HG02870 (cell line): ENCODE data around the gene NRP2.

Experiments
- ATAC-seq: cut with Tn5 transposase; IDR thresholded peaks from one replicate; pipeline ENCODE4 v1.9.1; 2021; ENCODE audit warnings: mild to moderate bottlenecking, moderate library complexity; ENCODE audit not compliant: unreplicated experiment

The NRP2 gene

DNA sequence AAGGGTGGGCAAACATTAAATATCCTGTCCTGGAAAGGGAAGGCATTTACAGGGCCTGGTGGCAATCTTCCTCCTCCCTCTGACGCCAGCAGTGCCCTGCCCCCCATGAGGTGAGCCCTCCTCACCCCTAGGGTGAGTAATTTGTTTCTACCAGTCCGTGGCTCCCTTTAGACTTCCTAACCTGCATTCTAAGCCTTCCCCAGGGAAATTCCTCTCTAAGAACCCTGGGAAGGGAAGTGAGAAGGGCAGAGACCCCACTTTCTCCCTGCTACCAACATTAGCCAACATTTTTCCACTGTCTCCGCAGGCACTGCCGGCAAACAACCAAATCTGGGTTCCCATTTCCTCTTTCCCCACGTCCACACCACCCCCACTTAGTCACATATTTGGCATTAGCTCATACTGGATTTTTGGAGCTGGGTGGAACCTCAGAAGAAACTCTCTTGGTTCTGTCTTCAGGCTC, 69.3 kb downstream of the NRP2 start:
- no peak for ATAC-seq

DNA sequence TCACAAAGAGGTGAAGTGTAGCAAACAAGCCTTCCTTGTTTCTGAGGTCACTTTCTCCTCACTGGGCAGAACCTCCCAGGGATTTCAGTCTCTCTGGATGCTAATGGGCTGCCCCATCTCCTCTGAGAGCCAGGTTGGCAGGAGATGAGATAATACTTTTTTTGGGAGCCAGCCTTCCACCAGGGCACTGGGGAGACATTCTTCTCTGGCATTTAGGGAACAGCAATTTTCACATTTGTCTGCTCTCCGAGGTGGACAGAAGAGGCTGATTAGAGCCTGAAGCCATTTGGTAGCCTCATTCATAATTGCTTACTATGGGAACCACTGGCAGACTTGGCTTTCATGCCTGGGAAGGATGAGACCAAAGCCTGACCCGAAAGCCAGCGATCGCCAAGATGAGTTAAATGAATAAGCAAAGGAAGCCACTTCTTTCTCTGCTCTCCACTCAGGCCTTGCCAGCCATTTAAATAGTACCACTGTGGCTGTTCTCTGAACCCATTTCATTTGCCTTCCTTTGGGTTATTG, 70.1 kb downstream of the NRP2 start:
- ATAC-seq, result no peak

DNA sequence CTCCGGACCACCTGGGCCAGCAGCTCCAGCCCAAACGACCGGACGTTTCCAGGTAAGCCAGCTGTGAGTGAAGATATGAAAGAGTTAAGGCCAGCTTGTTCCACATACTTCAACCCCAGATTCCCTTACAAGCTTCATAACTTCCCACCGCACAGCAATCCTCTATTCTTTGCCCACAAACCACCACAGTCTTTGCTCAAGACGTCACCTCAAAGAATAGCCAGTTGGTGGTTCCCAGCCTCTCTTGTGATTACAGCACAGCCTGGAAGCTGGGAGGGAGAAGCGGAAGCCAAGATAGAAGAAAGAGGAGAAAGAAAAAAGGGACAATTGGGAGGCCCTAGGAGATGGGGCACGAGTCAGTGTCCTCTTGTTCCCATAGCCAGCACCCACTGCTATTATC, 70.6 kb downstream of the NRP2 start:
- no peak for ATAC-seq

DNA sequence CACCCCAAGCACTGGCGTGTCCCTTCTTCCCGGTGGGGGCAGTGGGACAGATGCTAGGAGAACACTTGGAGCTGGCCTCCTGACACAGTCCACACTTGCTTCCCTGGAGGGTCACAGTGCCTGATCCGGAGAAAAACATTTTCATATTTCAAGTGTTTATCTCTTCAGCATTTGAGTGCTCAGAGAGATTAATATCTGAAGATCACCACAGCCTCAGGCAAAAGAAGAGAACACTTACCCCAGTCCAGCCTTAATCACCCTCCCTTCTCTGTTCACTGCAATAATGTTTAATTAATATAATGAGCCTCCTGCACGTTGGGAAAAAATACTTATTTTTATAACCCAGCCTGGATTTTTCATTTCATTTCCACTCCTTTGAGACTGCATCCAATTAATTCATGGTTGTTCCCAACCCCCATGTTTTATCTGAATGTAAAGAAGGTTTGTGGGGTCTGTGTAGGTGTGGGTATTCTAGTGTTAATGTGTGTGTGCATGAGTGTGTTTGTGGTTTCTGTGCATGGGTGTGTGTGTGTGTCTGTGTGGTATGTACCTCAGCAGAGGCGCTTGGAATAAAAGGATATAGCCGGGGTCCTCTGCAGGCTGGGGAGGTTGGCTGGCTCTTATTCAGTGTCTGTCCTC, 72.1 kb downstream of the NRP2 start:
- ATAC-seq, result no peak

DNA sequence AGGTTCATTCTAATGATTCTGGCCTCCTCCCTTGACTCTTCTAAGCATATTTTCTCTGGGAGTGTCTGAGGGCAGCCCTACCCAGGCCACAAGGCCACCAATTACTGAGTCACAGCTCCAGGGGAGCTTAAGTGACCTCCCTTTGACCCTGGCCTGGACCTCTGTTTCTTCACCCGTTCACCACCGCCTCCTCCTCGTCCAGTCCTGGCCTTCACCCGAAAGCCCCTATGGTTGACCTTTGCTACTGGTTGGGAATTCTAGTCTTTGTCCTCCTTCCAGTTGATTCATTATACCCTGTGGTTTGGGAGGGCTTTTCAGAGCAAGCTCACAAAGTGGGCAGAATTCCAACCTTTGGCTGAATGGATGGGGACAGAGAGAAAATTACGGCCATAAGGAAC, 72.6 kb downstream of the NRP2 start:
- no peak for ATAC-seq

DNA sequence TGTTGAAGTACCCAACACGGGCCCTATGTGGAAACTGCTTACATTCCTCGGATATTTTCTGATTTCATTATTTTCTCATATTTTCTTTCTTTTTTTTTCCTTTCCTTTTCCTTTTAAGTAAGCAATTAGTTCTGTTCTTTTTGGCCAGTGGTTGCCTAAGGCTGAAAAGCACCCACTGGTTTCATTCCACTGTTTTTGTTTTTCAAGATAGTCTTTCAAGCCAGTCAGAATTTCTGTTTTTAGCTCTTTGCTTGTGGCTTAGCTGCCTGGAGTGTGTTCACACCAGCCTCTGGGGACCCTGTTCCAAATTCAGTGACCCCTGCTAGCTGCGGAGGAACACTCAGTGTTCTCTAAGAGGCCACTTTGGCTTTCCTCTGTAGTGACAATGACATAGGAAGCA, 73.6 kb downstream of the NRP2 start:
- no peak for ATAC-seq

DNA sequence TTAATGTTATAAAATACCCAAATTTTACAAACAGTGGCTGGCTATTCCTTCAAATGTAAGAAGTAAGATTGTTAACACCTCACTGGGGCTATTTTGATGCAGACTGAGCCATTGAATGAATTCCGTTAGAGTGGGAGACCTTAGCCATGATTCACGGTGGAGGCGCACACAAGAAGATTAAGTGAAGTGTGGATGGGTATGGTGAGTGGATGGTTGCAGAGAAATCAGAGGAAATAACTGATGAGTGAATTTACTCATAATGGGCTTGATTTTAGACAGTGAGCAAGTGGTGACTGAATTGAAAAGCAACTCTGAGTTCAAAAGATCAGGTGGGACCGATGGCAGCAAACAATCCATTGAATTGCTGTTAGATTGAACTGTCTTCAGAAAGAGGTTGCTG, 75.0 kb downstream of the NRP2 start:
- no peak for ATAC-seq

DNA sequence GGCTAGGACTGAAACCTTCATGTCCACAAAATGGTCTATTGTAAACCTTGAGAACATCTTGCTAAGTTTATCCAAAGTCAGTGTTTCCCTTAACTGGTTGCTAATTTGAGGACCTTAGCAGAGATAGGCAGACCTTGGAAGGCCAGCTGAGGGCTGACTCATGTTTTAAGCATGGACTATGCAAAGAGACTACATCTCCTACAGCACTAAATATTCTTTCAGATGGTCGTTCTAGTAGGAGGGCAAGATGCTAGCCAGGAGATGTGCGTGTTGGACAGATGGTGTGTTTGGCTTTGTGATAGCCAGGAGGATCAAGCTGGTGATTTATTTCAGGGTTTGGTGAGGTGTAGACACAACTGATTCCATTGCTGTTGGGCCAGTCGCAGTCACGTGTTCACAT, 75.8 kb downstream of the NRP2 start:
- no peak for ATAC-seq

DNA sequence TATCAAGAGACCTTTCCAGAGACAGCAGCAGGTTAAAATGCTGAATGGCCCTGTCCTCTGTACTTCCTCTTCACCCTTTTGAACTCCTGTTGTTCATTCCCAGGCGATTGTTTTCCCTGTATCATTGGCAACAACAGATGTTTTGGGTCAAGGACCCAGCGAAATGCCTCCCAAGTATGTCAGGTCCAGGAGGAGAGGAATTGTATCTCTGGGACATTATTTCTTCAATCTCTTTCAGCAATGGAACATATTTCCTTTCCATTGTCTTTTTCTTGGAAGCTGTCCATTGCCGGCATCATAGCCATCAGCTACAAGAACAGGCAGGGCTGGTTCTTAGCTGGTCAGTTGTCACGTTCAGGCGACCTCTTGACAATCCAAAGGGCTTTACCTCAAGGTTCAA, 76.2 kb downstream of the NRP2 start:
- no peak for ATAC-seq

DNA sequence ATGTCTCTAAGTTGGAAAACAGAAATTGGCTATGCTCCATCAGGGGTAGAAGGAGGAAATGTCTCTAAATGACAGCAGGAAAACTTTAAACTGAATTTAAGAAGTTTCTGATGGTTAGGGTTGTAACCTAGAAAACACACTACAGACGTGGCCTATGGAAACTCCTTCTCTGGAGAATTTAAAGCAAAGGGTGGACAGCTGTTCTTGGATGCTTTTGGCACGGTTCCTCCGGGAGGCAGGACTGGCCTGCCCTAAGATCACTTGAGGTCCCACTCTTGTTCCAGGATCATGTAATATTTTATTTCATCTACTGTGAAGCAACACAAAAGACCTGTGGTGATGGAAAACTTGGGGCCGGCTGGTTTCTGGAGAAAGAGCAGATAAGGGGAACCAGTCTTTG, 77.0 kb downstream of the NRP2 start:
- no peak for ATAC-seq

DNA sequence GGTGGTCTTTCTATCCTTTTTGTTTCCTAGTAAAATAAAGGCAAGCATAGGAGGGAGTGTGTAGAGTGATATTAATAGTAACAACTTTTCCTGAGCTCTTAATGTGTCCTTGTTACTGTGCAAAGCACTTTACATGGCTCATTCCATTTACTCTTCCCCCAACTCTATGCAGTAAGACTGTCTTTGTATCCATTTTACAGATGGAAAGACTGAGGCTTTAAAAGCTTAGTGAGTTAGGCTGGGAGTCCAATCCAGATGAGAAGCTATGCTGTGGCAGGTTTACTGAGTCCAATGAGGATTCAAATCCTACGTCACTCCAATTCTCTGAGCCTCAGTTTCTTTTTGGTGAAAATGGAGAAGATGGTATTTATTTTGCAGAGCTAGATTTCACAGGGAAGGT, 77.4 kb downstream of the NRP2 start:
- ATAC-seq, result no peak

DNA sequence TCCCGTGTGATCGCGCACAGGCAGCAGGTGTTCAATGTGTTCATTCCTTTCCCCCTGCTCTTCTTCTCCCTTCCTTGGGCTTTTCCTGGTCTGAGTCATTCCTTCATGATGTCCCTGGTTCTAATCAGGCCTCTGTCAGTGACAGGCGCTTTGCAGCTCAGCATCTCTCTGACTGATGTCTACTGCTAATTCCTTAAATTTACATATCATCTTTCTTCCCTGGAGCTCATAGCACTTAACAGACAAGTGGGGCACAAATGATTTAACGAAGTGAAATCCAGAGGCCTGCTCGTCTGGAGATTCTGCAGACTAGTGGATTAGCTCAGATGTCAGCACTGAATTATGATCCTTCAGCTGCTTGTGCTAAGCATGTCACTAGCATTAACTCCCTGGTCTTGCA, 77.9 kb downstream of the NRP2 start:
- no peak for ATAC-seq

DNA sequence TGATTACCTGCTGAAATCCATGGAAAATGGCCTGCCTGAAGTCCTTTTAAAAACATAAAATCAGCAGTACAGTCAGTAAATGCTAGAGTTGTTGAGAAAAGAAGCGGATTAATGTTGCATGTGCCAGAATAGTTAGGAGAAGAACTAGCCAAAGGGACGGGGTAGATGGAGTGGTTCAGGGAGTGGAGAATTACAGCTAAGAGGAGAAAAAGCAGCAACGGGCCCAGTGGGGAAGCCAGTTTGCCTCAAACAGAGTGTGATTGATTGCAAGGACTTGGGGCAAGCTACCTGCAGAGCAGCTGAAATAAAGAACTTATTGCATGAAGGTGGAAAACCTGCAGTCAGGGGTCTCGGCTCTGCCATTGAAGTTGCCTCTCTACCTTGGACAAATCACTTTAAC, 79.1 kb downstream of the NRP2 start:
- ATAC-seq, result no peak

DNA sequence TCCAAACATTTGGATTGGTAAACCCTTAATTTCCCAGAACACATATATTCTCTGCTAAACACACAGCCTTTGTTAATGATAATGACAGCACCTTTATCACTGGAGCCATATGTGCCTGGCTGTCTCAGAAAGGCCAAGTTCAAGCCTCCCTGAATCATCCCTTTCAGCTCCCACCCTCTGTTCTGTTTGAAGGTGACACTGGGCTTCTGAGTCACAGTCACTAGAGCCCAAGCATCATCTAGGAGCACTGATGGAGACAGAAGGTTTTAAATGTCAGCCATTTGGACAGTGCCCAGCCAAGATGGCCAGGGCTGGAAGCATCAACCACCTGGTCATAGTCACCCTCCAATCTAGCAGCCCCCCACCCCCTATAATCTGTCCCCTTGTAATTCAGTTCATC, 80.6 kb downstream of the NRP2 start:
- no peak for ATAC-seq

DNA sequence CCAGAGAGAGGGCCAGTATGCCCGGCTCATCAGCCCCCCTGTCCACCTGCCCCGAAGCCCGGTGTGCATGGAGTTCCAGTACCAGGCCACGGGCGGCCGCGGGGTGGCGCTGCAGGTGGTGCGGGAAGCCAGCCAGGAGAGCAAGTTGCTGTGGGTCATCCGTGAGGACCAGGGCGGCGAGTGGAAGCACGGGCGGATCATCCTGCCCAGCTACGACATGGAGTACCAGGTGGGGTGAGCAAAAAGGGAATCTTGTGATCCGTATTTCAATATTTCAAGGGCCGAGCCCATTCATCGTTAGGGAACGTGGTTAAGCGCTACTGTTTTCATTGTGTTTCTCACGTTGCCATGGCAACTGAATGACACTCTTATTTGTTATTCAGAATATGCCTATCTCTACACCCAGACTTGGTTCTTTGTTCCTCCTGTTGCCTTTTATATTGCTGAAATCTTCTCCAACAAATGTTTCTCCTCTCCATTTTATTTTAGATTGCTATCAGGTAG, 81.5 kb downstream of the NRP2 start:
- no peak for ATAC-seq

DNA sequence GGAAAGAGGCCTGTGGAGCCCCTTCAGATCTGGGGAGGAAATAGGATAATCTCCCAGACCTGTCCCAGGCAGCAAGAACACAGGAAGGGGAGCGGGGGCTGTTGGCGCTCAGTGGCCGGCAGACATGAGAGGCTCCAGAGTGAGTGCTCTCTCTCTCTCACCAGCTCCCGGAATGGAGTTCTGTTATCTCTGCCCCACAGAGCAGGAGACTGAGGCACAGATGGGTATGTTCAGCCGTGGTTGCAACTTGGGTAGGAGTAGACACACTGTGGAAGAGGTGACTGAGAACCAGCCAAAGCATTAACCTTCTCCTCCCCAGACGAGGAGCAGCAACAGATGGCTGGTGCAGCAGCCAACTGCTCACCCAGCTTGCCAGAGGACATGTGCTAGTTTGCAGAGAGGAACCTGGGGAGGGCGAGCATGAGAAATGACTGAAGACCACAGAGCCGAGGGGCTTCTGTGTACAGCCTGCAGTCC, 82.0 kb downstream of the NRP2 start:
- ATAC-seq, result no peak

DNA sequence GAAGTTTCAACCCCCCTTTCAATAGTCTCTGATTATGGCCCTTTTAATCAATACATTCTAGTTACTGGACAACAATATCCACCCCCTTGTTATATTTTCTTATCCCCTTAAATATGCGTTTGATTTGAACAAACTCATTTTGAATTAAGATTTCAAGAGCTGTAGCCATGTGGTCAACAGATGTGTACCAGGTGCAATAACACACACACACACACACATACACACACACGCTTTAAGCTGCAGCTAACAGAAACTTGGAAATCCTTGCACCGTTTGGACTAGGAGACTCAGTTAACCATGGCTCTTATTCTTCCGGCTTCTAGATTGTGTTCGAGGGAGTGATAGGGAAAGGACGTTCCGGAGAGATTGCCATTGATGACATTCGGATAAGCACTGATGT, 82.8 kb downstream of the NRP2 start:
- ATAC-seq, result no peak

DNA sequence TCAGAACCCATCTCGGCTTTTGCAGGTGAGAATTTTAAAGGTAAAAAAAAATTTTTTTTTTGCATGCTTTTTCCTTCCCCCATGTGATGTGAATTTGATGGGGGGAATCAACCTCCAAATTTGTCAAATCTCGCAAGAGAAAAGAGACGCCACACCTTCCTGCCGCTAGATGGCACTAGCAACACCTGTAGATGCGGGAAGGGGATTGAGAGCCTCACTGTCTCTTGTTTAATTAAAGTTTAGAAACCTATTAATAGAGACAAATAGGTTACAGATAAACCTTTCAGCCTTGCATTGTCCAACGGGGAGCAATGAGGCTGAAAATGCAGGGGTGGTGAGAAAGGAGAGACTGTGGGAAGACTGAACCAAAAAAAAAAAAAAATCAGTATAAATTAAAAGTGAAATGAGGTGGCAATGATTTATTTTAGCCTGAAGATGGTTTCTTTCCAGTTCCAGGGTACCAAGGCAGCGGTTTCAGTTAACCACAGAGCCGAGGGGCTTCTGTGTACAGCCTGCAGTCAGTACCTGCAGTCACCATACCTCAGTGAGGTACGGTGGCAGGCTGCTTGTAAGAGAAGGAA, 84.6 kb downstream of the NRP2 start:
- no peak for ATAC-seq

DNA sequence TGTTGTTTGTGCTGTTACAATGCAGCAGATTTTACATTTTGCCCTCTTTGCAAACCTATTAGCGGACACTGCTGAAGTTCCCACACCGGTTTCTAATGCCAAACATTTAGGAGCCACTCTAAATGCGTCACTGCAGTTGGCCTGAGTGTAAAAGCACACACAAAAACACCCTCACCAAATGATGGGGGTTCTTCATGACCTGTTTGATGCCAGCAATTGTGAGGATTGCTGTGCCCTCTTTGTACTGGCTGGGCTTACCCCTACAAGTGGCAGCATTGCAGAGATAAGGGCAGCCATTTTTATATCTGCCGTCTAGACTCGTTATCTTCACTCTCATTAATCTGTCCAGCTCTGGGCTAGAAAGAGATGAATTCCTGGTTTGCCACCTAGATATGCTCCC, 85.3 kb downstream of the NRP2 start:
- ATAC-seq, result no peak

DNA sequence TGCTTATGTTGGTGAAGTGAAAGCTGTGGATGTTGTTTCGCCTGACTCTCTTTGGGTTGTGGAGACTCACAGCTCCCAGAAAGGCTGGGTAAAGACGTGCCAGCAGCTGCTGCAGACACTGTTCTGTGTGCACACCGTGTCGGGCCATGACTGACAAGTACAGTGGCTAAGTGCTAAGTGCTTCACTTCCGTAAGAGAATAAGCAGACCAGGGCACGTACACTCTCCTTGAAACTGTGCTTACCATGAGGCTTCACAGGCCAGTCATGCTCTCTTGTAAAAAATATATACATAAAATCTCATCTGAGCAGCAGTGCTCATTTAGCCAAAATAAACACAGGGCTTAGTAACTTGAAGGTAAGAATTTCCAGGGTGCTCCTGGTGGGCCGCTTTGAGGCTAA, 86.0 kb downstream of the NRP2 start:
- ATAC-seq, result no peak

DNA sequence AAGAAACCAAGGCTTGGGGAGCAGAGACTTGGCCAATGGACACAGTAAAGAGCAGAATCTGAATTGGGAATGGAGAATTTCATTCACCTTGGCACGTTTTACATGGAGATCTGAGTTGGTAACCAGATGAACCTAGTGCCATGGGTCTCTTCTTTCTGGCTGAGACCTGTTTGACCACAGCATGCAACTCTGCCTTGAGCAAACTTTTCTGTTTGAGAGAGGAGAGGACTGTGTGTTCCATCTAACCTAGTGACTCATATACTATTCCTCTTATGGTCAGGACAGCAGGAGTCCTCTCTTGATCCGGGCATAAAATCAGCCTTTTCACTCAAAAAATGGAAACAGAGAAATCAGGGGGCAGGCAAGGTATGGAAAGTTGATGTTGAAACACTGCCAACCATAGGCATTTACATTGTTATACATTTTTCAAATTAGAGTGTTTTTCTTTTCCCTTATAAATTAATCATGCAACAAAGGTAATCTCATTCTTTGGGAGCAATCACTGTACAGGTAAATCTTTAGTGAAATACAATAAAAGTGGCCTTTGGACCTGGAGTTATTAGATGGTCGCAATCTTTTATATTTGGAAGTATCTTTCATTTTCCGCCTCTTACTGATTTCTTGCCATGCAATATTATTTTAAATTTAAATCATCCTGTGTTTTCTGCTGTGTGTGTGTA, 86.7 kb downstream of the NRP2 start:
- ATAC-seq, result no peak

DNA sequence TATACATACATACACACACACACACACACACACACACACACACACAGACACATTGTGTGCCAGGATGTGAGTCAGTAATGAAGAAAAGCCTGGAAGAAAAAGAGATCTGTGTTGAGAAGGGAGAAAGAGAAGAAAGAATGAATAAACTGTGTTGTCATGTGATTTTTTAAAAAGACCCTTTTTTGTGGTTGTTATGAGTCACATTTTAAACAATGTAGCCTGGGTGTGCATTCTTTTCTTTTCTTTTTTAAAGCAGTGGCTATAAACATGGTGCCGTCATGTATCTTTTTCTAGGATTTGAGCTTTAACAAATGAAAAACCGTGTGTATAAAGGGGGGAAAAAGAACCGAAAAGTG, 87.2 kb downstream of the NRP2 start:
- no peak for ATAC-seq
